K562 (cell line): ENCODE data around the gene C19orf85. TPM values are rescaled to one million over a fixed set of nuclear protein-coding genes. Genes with fewer than 3 reads are reported as not detected.

ENCODE experiments used
- C11orf30 ChIP-seq: fragments of 450-650 bp; IDR thresholded peaks from 2 replicates; pipeline ENCODE4 v1.6.1; 2016; ENCODE audit warnings: low read depth, mild to moderate bottlenecking
- CREB3 ChIP-seq: fragments of 450-650 bp; conservative IDR thresholded peaks from 2 replicates; pipeline ENCODE4 v1.6.1; 2016; ENCODE audit warnings: missing genetic modification characterization, low read depth, mild to moderate bottlenecking, missing compliant biosample characterization, moderate library complexity
- CSDE1 ChIP-seq, 2 experiments: fragments of 450-650 bp; IDR thresholded peaks; 2 replicates each; pipeline ENCODE4 v1.6.1; 2016; ENCODE audit warnings: mild to moderate bottlenecking in 1 of 2
- ESRRA ChIP-seq: fragments of 450-650 bp; IDR thresholded peaks from 2 replicates; pipeline ENCODE4 v1.6.1; 2014; ENCODE audit warnings: low read depth, mild to moderate bottlenecking, moderate library complexity, borderline replicate concordance
- HDAC8 ChIP-seq: fragments of 450-650 bp; IDR thresholded peaks from 2 replicates; pipeline ENCODE4 v1.6.1; 2016; ENCODE audit warnings: mild to moderate bottlenecking, missing genetic modification characterization, moderate library complexity, missing compliant biosample characterization
- HLTF ChIP-seq: fragments of 450-650 bp; IDR thresholded peaks from 2 replicates; pipeline ENCODE4 v1.6.1; 2016
- IRF1 ChIP-seq: sonication (generic); formaldehyde crosslinking; IDR thresholded peaks from 2 replicates; pipeline ENCODE4 v1.8.0; 2022; ENCODE audit warnings: missing genetic modification reagents, mild to moderate bottlenecking, borderline replicate concordance
- NR2C1 ChIP-seq, 2 experiments: fragments of 450-650 bp; IDR thresholded peaks; 2 replicates each; pipeline ENCODE4 v1.6.1; 2017; ENCODE audit warnings: mild to moderate bottlenecking in 2 of 2, antibody characterized with exemption in 1 of 2, inconsistent platforms in 1 of 2, missing compliant biosample characterization in 1 of 2, missing genetic modification characterization in 1 of 2
- PHB ChIP-seq: fragments of 250-450 bp; sonication (Bioruptor Pico); IDR thresholded peaks from 2 replicates; pipeline ENCODE4 v1.5.0; 2021
- POU5F1 ChIP-seq: fragments of 150-350 bp; IDR thresholded peaks from 2 replicates; pipeline ENCODE4 v1.6.1; 2014; ENCODE audit warnings: borderline replicate concordance, low read length, low read depth, mild to moderate bottlenecking; ENCODE audit not compliant: partially characterized antibody
- PTRF ChIP-seq: fragments of 450-650 bp; IDR thresholded peaks from 2 replicates; pipeline ENCODE4 v1.6.1; 2016; ENCODE audit warnings: mild to moderate bottlenecking, missing genetic modification characterization, missing compliant biosample characterization
- SMARCC2 ChIP-seq: fragments of 450-650 bp; IDR thresholded peaks from 2 replicates; pipeline ENCODE4 v1.6.1; 2017; ENCODE audit warnings: antibody characterized with exemption, moderate library complexity, mild to moderate bottlenecking, low read depth
- SP1 ChIP-seq: sonication (generic); formaldehyde crosslinking; IDR thresholded peaks from 2 replicates; pipeline ENCODE4 v1.8.1; 2022; ENCODE audit warnings: mild to moderate bottlenecking, missing genetic modification reagents
- TOE1 ChIP-seq, 2 experiments: fragments of 450-650 bp in 1 of 2; sonication (generic) in 1 of 2; formaldehyde crosslinking in 1 of 2; IDR thresholded peaks; 2 replicates each; pipeline versions ENCODE4 v1.7.1 to v1.8.0; 2016 to 2022; ENCODE audit warnings: borderline replicate concordance in 2 of 2, mild to moderate bottlenecking in 2 of 2, antibody characterized with exemption in 1 of 2, inconsistent platforms in 1 of 2, low read depth in 1 of 2, missing genetic modification reagents in 1 of 2, moderate library complexity in 1 of 2
- ZFX ChIP-seq: sonication (generic); formaldehyde crosslinking; IDR thresholded peaks from 2 replicates; pipeline ENCODE4 v1.8.0; 2022; ENCODE audit warnings: mild to moderate bottlenecking, missing genetic modification reagents, moderate library complexity
- ZNF165 ChIP-seq: fragments of 250-450 bp; sonication (Bioruptor Pico); IDR thresholded peaks from 2 replicates; pipeline ENCODE4 v1.4.0; 2020; ENCODE audit warnings: borderline replicate concordance
- polyA plus RNA-seq, 8 experiments: library from polyadenylated mRNA; depleted of rRNA in 4 of 8; stranded (reverse) in 5 of 8; unstranded in 3 of 8; fragments of >200 nt; fragmentation: Nextera tagmentation in 2 of 8; fragmentation: Illumina TruSeq in 1 of 8; extraction: Ambion mirVana in 2 of 8; extraction: Trizol in 1 of 8; gene quantifications; 2 replicates each; pipeline versions ENCODE4 v1.2.1 to v1.2.3, GENCODE V29; 2011 to 2014; ENCODE audit warnings: inconsistent platforms in 1 of 8, missing spikeins in 1 of 8
- total RNA-seq, 7 experiments: library from RNA; depleted of rRNA in 6 of 7; stranded (reverse); fragments of >200 nt in 6 of 7; fragmentation: Illumina TruSeq in 2 of 7; extraction: Trizol in 2 of 7; gene quantifications; 2 replicates each; pipeline versions ENCODE4 v1.2.1 to v1.2.3, GENCODE V29; 2011 to 2021; ENCODE audit warnings: low replicate concordance in 1 of 7
- TF ChIP-seq, protein P1 (sequence below): sonication (generic); formaldehyde crosslinking; IDR thresholded peaks from 2 replicates; pipeline ENCODE4 v1.8.0; 2022; ENCODE audit warnings: mild to moderate bottlenecking, missing genetic modification reagents, borderline replicate concordance
- TF ChIP-seq, protein P2 (sequence below): sonication (generic); formaldehyde crosslinking; IDR thresholded peaks from 2 replicates; pipeline ENCODE4 v1.8.0; 2022; ENCODE audit warnings: mild to moderate bottlenecking, missing genetic modification reagents
- TF ChIP-seq, protein P3 (sequence below): fragments of 250-450 bp; sonication (Bioruptor Pico); IDR thresholded peaks from 2 replicates; pipeline ENCODE4 v1.5.0; 2022; ENCODE audit warnings: mild to moderate bottlenecking

Gene C19orf85
- total and polyA plus RNA-seq, 9 of the 15 experiments (the other 6 are each of a cell fraction or from before 2014, with no cell fraction given) = not detected

DNA sequence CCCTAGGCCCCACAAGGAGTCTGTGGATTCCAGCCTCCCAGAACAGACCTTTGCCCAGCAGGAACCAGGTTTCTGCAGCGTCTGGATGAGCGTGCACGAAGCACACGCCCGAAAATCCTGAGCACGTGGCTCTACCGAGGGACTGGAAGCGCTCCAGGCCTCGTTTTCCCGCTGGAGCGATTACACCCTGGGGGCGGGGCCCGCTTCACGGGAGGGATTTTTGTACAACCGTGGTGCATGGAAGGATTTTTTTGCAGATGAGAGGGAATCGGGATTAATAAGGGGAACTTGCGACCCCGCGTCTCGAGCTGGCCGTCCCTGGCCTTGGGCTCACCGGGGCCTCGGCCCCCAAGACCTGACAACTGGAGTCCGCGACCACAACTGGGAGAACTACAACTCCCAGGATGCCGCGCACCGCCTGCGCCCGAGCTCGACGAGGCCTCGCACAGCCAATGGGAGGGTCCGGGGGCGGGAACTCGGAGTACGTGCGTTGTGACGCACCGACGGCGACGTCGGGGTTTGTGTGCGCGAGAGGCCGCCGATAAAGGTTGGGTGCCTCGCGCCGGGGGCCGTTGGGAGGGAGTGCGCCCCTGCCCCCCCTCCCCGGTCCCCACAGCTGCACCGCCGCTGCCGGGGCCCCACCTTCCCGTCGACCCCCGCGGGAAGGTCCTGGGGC lies 11.7 kb upstream of the C19orf85 start, which contains the start of gene ZNF628 (continued):
- TF ChIP-seq, protein P1, sequence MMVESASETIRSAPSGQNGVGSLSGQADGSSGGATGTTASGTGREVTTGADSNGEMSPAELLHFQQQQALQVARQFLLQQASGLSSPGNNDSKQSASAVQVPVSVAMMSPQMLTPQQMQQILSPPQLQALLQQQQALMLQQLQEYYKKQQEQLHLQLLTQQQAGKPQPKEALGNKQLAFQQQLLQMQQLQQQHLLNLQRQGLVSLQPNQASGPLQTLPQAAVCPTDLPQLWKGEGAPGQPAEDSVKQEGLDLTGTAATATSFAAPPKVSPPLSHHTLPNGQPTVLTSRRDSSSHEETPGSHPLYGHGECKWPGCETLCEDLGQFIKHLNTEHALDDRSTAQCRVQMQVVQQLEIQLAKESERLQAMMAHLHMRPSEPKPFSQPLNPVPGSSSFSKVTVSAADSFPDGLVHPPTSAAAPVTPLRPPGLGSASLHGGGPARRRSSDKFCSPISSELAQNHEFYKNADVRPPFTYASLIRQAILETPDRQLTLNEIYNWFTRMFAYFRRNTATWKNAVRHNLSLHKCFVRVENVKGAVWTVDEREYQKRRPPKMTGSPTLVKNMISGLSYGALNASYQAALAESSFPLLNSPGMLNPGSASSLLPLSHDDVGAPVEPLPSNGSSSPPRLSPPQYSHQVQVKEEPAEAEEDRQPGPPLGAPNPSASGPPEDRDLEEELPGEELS (CRISPR knock-in tag) = peak; percentile 92; the same call in 1 of the 2 replicates
- TF ChIP-seq, protein P2, sequence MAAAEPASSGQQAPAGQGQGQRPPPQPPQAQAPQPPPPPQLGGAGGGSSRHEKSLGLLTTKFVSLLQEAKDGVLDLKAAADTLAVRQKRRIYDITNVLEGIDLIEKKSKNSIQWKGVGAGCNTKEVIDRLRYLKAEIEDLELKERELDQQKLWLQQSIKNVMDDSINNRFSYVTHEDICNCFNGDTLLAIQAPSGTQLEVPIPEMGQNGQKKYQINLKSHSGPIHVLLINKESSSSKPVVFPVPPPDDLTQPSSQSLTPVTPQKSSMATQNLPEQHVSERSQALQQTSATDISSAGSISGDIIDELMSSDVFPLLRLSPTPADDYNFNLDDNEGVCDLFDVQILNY (CRISPR knock-in tag) = 0 out of 2 replicates have a peak, but pooled peaks have one; percentile 68
- TF ChIP-seq NR2C1 (IDR thresholded peaks at IDR 0.05) (no peak), NR2C1 (tag; IDR thresholded peaks at IDR 0.05) (peak; percentile 39), ESRRA (peak; percentile 49; the same call in 1 of the 2 replicates), CREB3 (tag) (peak; percentile 84), PTRF (tag) (peak; percentile 40; the same call in 1 of the 2 replicates), C11orf30 (peak; percentile 40; the same call in 1 of the 2 replicates), PHB (CRISPR knock-in tag) (no peak), ZFX (CRISPR knock-in tag) (peak; percentile 99), TOE1 (IDR thresholded peaks at IDR 0.05; ENCODE audit: borderline replicate concordance) (no peak; the same call in 1 of the 2 replicates), TOE1 (CRISPR knock-in tag; IDR thresholded peaks at IDR 0.05; ENCODE audit: borderline replicate concordance, low read depth) (peak; percentile 80; the same call in 1 of the 2 replicates), HDAC8 (tag) (no peak; the same call in 1 of the 2 replicates), IRF1 (CRISPR knock-in tag) (peak; percentile 85; the same call in 1 of the 2 replicates), SP1 (CRISPR knock-in tag) (peak; percentile 91), POU5F1 (no peak), SMARCC2 (no peak), HLTF (peak; percentile 41; the same call in 1 of the 2 replicates), ZNF165 (CRISPR knock-in tag) (no peak), CSDE1 (IDR thresholded peaks at IDR 0.05) (peak in 1 of 2 experiments; percentile 65; a peak in 1 of 4 replicates)
- TF ChIP-seq, protein P3, sequence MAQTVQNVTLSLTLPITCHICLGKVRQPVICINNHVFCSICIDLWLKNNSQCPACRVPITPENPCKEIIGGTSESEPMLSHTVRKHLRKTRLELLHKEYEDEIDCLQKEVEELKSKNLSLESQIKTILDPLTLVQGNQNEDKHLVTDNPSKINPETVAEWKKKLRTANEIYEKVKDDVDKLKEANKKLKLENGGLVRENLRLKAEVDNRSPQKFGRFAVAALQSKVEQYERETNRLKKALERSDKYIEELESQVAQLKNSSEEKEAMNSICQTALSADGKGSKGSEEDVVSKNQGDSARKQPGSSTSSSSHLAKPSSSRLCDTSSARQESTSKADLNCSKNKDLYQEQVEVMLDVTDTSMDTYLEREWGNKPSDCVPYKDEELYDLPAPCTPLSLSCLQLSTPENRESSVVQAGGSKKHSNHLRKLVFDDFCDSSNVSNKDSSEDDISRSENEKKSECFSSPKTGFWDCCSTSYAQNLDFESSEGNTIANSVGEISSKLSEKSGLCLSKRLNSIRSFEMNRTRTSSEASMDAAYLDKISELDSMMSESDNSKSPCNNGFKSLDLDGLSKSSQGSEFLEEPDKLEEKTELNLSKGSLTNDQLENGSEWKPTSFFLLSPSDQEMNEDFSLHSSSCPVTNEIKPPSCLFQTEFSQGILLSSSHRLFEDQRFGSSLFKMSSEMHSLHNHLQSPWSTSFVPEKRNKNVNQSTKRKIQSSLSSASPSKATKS (CRISPR knock-in tag) = no peak
